OCI-LY7 (cell line): ENCODE measurements around the gene NOVA2. TPM values are rescaled to one million over a fixed set of nuclear protein-coding genes. Genes with fewer than 3 reads are reported as not detected.

Source experiments
- BruUV-seq: library from RNA; stranded (reverse); fragments of 400-500 nt; replicated peaks from 2 replicates; lab custom pipeline; 2021; lab: Mats Ljungman, UMichigan
- CTCF ChIA-PET: fragments of 300-600 bp; sonication (Branson Sonifier 250); formaldehyde crosslinking; loops from one replicate; lab custom pipeline; 2022; ENCODE audit warnings: antibody characterized with exemption; ENCODE audit not compliant: unreplicated experiment; lab: Charles Lee
- POLR2A ChIA-PET: fragments of 300-600 bp; sonication (Branson Sonifier 250); formaldehyde crosslinking; loops from one replicate; lab custom pipeline; 2022; ENCODE audit warnings: antibody characterized with exemption; lab: Charles Lee
- DNase-seq: peaks from one replicate; pipeline ENCODE4 v3.0.0-alpha.2; 2015; ENCODE audit warnings: low spot score
- H2AFZ ChIP-seq: fragments of 200-600 bp; sonication (generic), shearing (Covaris generic); 2 replicates; pipeline ENCODE4 v1.6.1; 2014; ENCODE audit warnings: mild to moderate bottlenecking, antibody characterized with exemption, low read length, moderate library complexity
- H3K27ac ChIP-seq: fragments of 200-600 bp; sonication (generic); 2 replicates; pipeline ENCODE4 v1.5.1; 2014; ENCODE audit warnings: mixed run types, low read depth, mild to moderate bottlenecking, moderate library complexity, low read length, inconsistent platforms; ENCODE audit not compliant: poor library complexity, severe bottlenecking
- H3K36me3 ChIP-seq: fragments of 200-600 bp; sonication (generic); 2 replicates; pipeline ENCODE4 v1.6.1; 2014; ENCODE audit warnings: mild to moderate bottlenecking, antibody characterized with exemption, low read length, moderate library complexity, mixed read lengths; ENCODE audit not compliant: insufficient read depth
- H3K4me1 ChIP-seq: fragments of 200-600 bp; sonication (generic); 2 replicates; pipeline ENCODE4 v1.5.1; 2014; ENCODE audit warnings: mild to moderate bottlenecking, low read length; ENCODE audit not compliant: insufficient read depth, poor library complexity, severe bottlenecking
- H3K4me2 ChIP-seq: fragments of 200-600 bp; sonication (generic); 2 replicates; pipeline ENCODE4 v1.6.1; 2014; ENCODE audit warnings: mild to moderate bottlenecking, low read length
- H3K4me3 ChIP-seq: fragments of 200-600 bp; sonication (generic); 2 replicates; pipeline ENCODE4 v1.5.1; 2014; ENCODE audit warnings: mild to moderate bottlenecking, low read depth, low read length; ENCODE audit not compliant: poor library complexity, severe bottlenecking
- H3K79me2 ChIP-seq: fragments of 200-600 bp; sonication (generic); 2 replicates; pipeline ENCODE4 v1.6.1; 2016; ENCODE audit warnings: low read depth, mild to moderate bottlenecking, low read length, moderate library complexity, mixed read lengths; ENCODE audit not compliant: insufficient read depth
- H3K9me2 ChIP-seq: fragments of 200-600 bp; sonication (generic); 2 replicates; pipeline ENCODE4 v1.6.1; 2016; ENCODE audit warnings: mild to moderate bottlenecking, low read length, mixed read lengths; ENCODE audit not compliant: insufficient read depth
- H3K9me3 ChIP-seq: fragments of 200-600 bp; sonication (generic); 2 replicates; pipeline ENCODE4 v1.6.1; 2014; ENCODE audit warnings: mild to moderate bottlenecking, mixed run types, low read length, mixed read lengths
- H4K20me1 ChIP-seq: fragments of 200-600 bp; sonication (generic); 2 replicates; pipeline ENCODE4 v1.6.1; 2014; ENCODE audit warnings: mild to moderate bottlenecking, antibody characterized with exemption, low read length, moderate library complexity, mixed read lengths; ENCODE audit not compliant: insufficient read depth
- CTCF ChIP-seq: fragments of 200-600 bp; sonication (generic); conservative IDR thresholded peaks from 2 replicates; pipeline ENCODE4 v1.5.1; 2014; ENCODE audit warnings: mild to moderate bottlenecking, antibody characterized with exemption, low read length, moderate library complexity, mixed read lengths
- EZH2phosphoT487 ChIP-seq: fragments of 200-600 bp; sonication (generic); IDR thresholded peaks from 2 replicates; pipeline ENCODE4 v1.6.1; 2018; ENCODE audit warnings: low read depth, borderline replicate concordance, mild to moderate bottlenecking, mixed run types, antibody characterized with exemption, low read length, moderate library complexity, mixed read lengths
- intact Hi-C: fragments of 100-400 bp; cut with micrococcal nuclease; formaldehyde crosslinking; loops from one replicate; pipeline ENCODE4 v1.10.0; 2022; ENCODE audit not compliant: unreplicated experiment
- total RNA-seq, 2 experiments: library from RNA; depleted of rRNA in 1 of 2; stranded (reverse); fragments of >200 nt in 1 of 2; shearing (Covaris generic) in 1 of 2; gene quantifications; 2 replicates each; pipeline ENCODE4 v1.2.3, GENCODE V29; 2014 to 2022

Gene NOVA2
- total RNA-seq, 2 experiments from 2014 or later: 0.19 TPM; not detected in 1

GRCh38 chr19:45887200-45887710, 86.4 kb downstream of the NOVA2 start:
- CTCF ChIA-PET: no interaction called here
- TF ChIP-seq EZH2phosphoT487 (no peak), CTCF (no peak)

GRCh38 chr19:45886427-45887199, 87.1 kb downstream of the NOVA2 start:
- no peak for TF ChIP-seq EZH2phosphoT487
- no peak for TF ChIP-seq CTCF
- H3K4me2 ChIP-seq: peak overlapping the region; percentile 95
- intact Hi-C loops: loop anchor here (10.0 kb wide), 1 partner anchor 182 kb away; no protein-coding TSS in a partner anchor
- H3K27ac ChIP-seq: peak overlapping the region; percentile 75
- no peaks in the 10 kb centered on the region for H3K9me3 ChIP-seq
- no TSS peak for BruUV-seq
- no peaks in the 10 kb centered on the region for H3K9me2 ChIP-seq
- peaks cover 18% of the 10 kb centered on the region; the same call in 1 of the 2 replicates for H3K79me2 ChIP-seq
- POLR2A ChIA-PET: interaction anchor here (0.6 kb wide), 3 partner anchors 29 to 384 kb away, joined by 3 to 4 read pairs (median 4); partner anchors contain the start of gene CCDC61
- peak overlapping the region; percentile 53 for H2AFZ ChIP-seq
- no peaks in the 10 kb centered on the region for H4K20me1 ChIP-seq
- DNase-seq: peak; percentile 94
- peaks cover 19% of the 10 kb centered on the region; the same call in 1 of the 2 replicates for H3K36me3 ChIP-seq
- H3K4me1 ChIP-seq: peaks cover 40% of the 10 kb centered on the region
- CTCF ChIA-PET: no interaction called here
- peak overlapping the region; percentile 98 for H3K4me3 ChIP-seq

More at GRCh38 chr19:45887200-45887710, 86.4 kb downstream of the NOVA2 start:
- H3K4me2 ChIP-seq: peak overlapping the region; percentile 95
- peaks cover 19% of the 10 kb centered on the region; the same call in 1 of the 2 replicates for H3K36me3 ChIP-seq
- no peaks in the 10 kb centered on the region for H3K9me3 ChIP-seq
- no peaks in the 10 kb centered on the region for H3K9me2 ChIP-seq
- TSS peak; percentile 93 for BruUV-seq
- H3K4me1 ChIP-seq: peaks cover 35% of the 10 kb centered on the region
- peaks cover 18% of the 10 kb centered on the region; the same call in 1 of the 2 replicates for H3K79me2 ChIP-seq
- peak overlapping the region; percentile 98 for H3K4me3 ChIP-seq
- H3K27ac ChIP-seq: peak overlapping the region; percentile 75
- POLR2A ChIA-PET: no interaction called here
- peak overlapping the region; percentile 53 for H2AFZ ChIP-seq
- DNase-seq: no peak
- intact Hi-C loops: loop anchor here (10.0 kb wide), 1 partner anchor 182 kb away; no protein-coding TSS in a partner anchor
- H4K20me1 ChIP-seq: no peaks in the 10 kb centered on the region
